Activated T-cell treated with anti-CD3 and anti-CD28 coated beads, Interleukin-2, amount 50 U/mL, for 48 hours (primary cell): ENCODE data around the gene MCM5.
"Not testable (repeated sequence)": the region's sequence is repeated elsewhere in the genome, so short reads cannot be mapped to it uniquely, and the experiment has no call there.

Source experiments
- DNase-seq, 2 experiments: peaks; one replicate each; pipeline ENCODE4 v3.0.0-alpha.2; 2020

Gene MCM5

GRCh38 chr22:35379146-35379993, 20.6 kb upstream of the MCM5 start:
- no peak for DNase-seq

GRCh38 chr22:35380013-35380412, 19.9 kb upstream of the MCM5 start:
- no peak for DNase-seq

GRCh38 chr22:35380537-35381423, 19.2 kb upstream of the MCM5 start, which contains the start of gene HMOX1:
HMOX1 (plus strand) TSS chr22:35381096; CDS start chr22:35381174, 78 bp downstream.
- peak; percentile 63 to 74 for DNase-seq

- DNase-seq, result no peak
These were observed 18.4 kb upstream of the MCM5 start for GRCh38 chr22:35381424-35382009.

GRCh38 chr22:35383679-35384071, 16.3 kb upstream of the MCM5 start:
- DNase-seq, result no peak

GRCh38 chr22:35384527-35384926, 15.4 kb upstream of the MCM5 start:
- DNase-seq, result no peak

GRCh38 chr22:35384975-35385588, 14.9 kb upstream of the MCM5 start:
- no peak for DNase-seq

GRCh38 chr22:35386670-35387288, 13.2 kb upstream of the MCM5 start:
- no peak for DNase-seq

- no peak for DNase-seq
These were observed 9.0 kb upstream of the MCM5 start for GRCh38 chr22:35390933-35391332.

GRCh38 chr22:35392357-35392756, 7.6 kb upstream of the MCM5 start:
- DNase-seq, result no peak

- DNase-seq, result no peak
These were observed 6.6 kb upstream of the MCM5 start for GRCh38 chr22:35393116-35394010.

GRCh38 chr22:35394011-35394312, 6.0 kb upstream of the MCM5 start:
- no peak for DNase-seq

GRCh38 chr22:35394810-35395563, 5.0 kb upstream of the MCM5 start:
- DNase-seq, result no peak

- DNase-seq, result not testable (repeated sequence)
These were observed 3.3 kb upstream of the MCM5 start for GRCh38 chr22:35396622-35397021.

GRCh38 chr22:35397095-35397904, 2.6 kb upstream of the MCM5 start:
- DNase-seq, result no peak

GRCh38 chr22:35398591-35398973, 1.4 kb upstream of the MCM5 start:
- no peak for DNase-seq

GRCh38 chr22:35399114-35399677, 744 bp upstream of the MCM5 start:
- DNase-seq, result peak; percentile 51 to 53

GRCh38 chr22:35400501-35400790, 506 bp downstream of the MCM5 start:
- no peak for DNase-seq

GRCh38 chr22:35401863-35402262, 1.9 kb downstream of the MCM5 start:
- DNase-seq, result no peak

GRCh38 chr22:35403356-35403755, 3.4 kb downstream of the MCM5 start:
- no peak for DNase-seq
